SK-N-SH treated with all-trans-retinoic acid at 6 μM for 48 hours (cell line): Measurements from ENCODE around the gene RFWD3.
A peak's percentile ranks its signal among the peaks of the same experiment; 100 is the strongest.

ENCODE experiments used
- ATAC-seq: fragments of 200-7000 bp; cut with Tn5 transposase; 3 replicates; pipeline ENCODE4 v1.9.1; 2020; ENCODE audit warnings: mild to moderate bottlenecking, moderate library complexity
- ARNTL ChIP-seq: fragments of 450-650 bp; formaldehyde crosslinking; IDR thresholded peaks from 2 replicates; pipeline ENCODE4 v1.5.0; 2020; ENCODE audit warnings: low read depth, mild to moderate bottlenecking, moderate library complexity, borderline replicate concordance
- BACH2 ChIP-seq: fragments of 250-450 bp; sonication (Bioruptor Pico); IDR thresholded peaks from 2 replicates; pipeline ENCODE4 v1.9.0; 2021; ENCODE audit warnings: mild to moderate bottlenecking, borderline replicate concordance
- CSDC2 ChIP-seq: fragments of 250-450 bp; sonication (Bioruptor Pico); IDR thresholded peaks from 2 replicates; pipeline ENCODE4 v1.5.0; 2020; ENCODE audit warnings: mild to moderate bottlenecking, moderate library complexity
- ESRRG ChIP-seq: fragments of 250-450 bp; sonication (Bioruptor Pico); IDR thresholded peaks from 2 replicates; pipeline ENCODE4 v1.6.1; 2021; ENCODE audit warnings: mild to moderate bottlenecking
- PPARA ChIP-seq: fragments of 250-450 bp; sonication (Bioruptor Pico); IDR thresholded peaks from 2 replicates; pipeline ENCODE4 v1.5.0; 2020; ENCODE audit warnings: mild to moderate bottlenecking, borderline replicate concordance
- RARB ChIP-seq: fragments of 250-450 bp; sonication (Bioruptor Pico); IDR thresholded peaks from 2 replicates; pipeline ENCODE4 v1.8.0; 2021; ENCODE audit warnings: mild to moderate bottlenecking, moderate library complexity
- TCF4 ChIP-seq: fragments of 250-450 bp; sonication (Bioruptor Pico); IDR thresholded peaks from 2 replicates; pipeline ENCODE4 v1.8.0; 2021; ENCODE audit warnings: mild to moderate bottlenecking, moderate library complexity, borderline replicate concordance
- ZC3H10 ChIP-seq: fragments of 250-450 bp; sonication (Bioruptor Pico); IDR thresholded peaks from 2 replicates; pipeline ENCODE4 v1.5.1; 2021; ENCODE audit warnings: mild to moderate bottlenecking, moderate library complexity
- ZFP30 ChIP-seq: fragments of 450-650 bp; formaldehyde crosslinking; IDR thresholded peaks from 2 replicates; pipeline ENCODE4 v1.5.0; 2022; ENCODE audit warnings: mild to moderate bottlenecking, moderate library complexity
- ZNF565 ChIP-seq: fragments of 450-650 bp; formaldehyde crosslinking; conservative IDR thresholded peaks from 2 replicates; pipeline ENCODE4 v1.5.0; 2020; ENCODE audit warnings: low read depth, mild to moderate bottlenecking, moderate library complexity
- ZNF70 ChIP-seq: fragments of 450-650 bp; formaldehyde crosslinking; IDR thresholded peaks from 2 replicates; pipeline ENCODE4 v1.5.0; 2020; ENCODE audit warnings: mild to moderate bottlenecking, moderate library complexity
- ZNF8 ChIP-seq: fragments of 450-650 bp; formaldehyde crosslinking; IDR thresholded peaks from 2 replicates; pipeline ENCODE4 v1.5.0; 2020; ENCODE audit warnings: mild to moderate bottlenecking, moderate library complexity
- TF ChIP-seq, protein P1 (sequence below): fragments of 250-450 bp; sonication (Bioruptor Pico); IDR thresholded peaks from 2 replicates; pipeline ENCODE4 v1.5.1; 2021; ENCODE audit warnings: mild to moderate bottlenecking, moderate library complexity
- TF ChIP-seq, protein P2 (sequence below): fragments of 250-450 bp; sonication (Bioruptor Pico); IDR thresholded peaks from 2 replicates; pipeline ENCODE4 v1.8.0; 2021; ENCODE audit warnings: low read depth, mild to moderate bottlenecking, moderate library complexity, borderline replicate concordance
- TF ChIP-seq, protein P3 (sequence below): fragments of 250-450 bp; sonication (Bioruptor Pico); IDR thresholded peaks from 2 replicates; pipeline ENCODE4 v1.8.0; 2020; ENCODE audit warnings: mild to moderate bottlenecking, moderate library complexity, borderline replicate concordance
- TF ChIP-seq, protein P4 (sequence below): fragments of 250-450 bp; sonication (Bioruptor Pico); IDR thresholded peaks from 2 replicates; pipeline ENCODE4 v1.5.1; 2020; ENCODE audit warnings: low read depth, mild to moderate bottlenecking, moderate library complexity
- TF ChIP-seq, protein P5 (sequence below): fragments of 250-450 bp; sonication (Bioruptor Pico); IDR thresholded peaks from 2 replicates; pipeline ENCODE4 v1.5.0; 2020; ENCODE audit warnings: mild to moderate bottlenecking, moderate library complexity

Gene RFWD3, protein sequence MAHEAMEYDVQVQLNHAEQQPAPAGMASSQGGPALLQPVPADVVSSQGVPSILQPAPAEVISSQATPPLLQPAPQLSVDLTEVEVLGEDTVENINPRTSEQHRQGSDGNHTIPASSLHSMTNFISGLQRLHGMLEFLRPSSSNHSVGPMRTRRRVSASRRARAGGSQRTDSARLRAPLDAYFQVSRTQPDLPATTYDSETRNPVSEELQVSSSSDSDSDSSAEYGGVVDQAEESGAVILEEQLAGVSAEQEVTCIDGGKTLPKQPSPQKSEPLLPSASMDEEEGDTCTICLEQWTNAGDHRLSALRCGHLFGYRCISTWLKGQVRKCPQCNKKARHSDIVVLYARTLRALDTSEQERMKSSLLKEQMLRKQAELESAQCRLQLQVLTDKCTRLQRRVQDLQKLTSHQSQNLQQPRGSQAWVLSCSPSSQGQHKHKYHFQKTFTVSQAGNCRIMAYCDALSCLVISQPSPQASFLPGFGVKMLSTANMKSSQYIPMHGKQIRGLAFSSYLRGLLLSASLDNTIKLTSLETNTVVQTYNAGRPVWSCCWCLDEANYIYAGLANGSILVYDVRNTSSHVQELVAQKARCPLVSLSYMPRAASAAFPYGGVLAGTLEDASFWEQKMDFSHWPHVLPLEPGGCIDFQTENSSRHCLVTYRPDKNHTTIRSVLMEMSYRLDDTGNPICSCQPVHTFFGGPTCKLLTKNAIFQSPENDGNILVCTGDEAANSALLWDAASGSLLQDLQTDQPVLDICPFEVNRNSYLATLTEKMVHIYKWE

DNA sequence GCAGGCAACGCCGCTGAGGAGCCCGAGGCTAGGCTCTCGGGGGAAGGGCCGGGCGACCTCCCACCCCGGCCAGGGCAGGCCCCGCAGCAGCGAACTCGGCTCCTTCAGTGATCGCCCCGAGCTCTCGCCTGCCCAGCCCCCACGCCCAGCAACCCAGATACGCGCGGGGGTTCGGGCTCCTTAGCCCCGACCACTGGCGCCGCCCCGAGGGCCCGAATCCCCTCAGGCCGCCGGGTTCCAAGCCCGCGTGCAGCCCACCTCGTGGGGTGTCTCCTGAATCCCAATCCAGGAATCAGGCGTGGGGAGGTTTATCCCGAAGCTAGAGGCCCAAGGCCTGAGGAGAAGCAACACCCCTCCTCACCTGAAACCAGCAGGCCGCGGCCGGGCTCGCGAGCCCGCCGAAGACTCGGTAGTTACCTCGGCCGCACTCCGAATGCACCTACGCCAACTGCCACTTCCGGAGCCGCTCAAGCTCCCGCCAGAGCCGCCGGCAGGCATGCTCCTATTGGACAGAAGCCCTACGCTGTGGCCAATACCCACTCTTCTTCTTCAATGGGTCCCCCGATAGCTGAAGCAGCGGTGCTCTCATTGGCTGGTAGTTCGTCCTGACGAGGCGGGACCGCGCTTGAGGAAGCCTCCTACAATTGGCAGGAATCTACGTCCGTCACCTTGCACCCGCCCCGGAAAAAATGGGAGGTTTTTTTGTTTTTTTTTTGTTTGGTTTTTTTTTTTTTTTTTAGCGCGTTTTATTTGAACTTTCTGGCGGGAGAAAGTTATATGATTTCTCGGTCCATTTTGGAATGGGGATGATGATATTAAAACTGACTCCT lies at the start of gene RFWD3:
Gene RFWD3 (minus strand): TSS at position 453 of the 830 bp plus-strand sequence. CDS start 5,428 bp downstream, outside the sequence.
- TF ChIP-seq CSDC2 (no peak), ZNF8 (CRISPR knock-in tag) (no peak), BACH2 (CRISPR knock-in tag) (no peak), PPARA (no peak), RARB (CRISPR knock-in tag) (no peak), ZNF565 (CRISPR knock-in tag) (no peak), ZC3H10 (CRISPR knock-in tag) (no peak), TCF4 (no peak), ESRRG (CRISPR knock-in tag) (no peak), ARNTL (CRISPR knock-in tag) (no peak), ZFP30 (no peak)
- TF ChIP-seq, protein P1, sequence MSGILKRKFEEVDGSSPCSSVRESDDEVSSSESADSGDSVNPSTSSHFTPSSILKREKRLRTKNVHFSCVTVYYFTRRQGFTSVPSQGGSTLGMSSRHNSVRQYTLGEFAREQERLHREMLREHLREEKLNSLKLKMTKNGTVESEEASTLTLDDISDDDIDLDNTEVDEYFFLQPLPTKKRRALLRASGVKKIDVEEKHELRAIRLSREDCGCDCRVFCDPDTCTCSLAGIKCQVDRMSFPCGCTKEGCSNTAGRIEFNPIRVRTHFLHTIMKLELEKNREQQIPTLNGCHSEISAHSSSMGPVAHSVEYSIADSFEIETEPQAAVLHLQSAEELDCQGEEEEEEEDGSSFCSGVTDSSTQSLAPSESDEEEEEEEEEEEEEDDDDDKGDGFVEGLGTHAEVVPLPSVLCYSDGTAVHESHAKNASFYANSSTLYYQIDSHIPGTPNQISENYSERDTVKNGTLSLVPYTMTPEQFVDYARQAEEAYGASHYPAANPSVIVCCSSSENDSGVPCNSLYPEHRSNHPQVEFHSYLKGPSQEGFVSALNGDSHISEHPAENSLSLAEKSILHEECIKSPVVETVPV (CRISPR knock-in tag) = no peak
- TF ChIP-seq, protein P2, sequence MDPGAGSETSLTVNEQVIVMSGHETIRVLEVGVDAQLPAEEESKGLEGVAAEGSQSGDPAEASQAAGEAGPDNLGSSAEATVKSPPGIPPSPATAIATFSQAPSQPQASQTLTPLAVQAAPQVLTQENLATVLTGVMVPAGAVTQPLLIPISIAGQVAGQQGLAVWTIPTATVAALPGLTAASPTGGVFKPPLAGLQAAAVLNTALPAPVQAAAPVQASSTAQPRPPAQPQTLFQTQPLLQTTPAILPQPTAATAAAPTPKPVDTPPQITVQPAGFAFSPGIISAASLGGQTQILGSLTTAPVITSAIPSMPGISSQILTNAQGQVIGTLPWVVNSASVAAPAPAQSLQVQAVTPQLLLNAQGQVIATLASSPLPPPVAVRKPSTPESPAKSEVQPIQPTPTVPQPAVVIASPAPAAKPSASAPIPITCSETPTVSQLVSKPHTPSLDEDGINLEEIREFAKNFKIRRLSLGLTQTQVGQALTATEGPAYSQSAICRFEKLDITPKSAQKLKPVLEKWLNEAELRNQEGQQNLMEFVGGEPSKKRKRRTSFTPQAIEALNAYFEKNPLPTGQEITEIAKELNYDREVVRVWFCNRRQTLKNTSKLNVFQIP (CRISPR knock-in tag) = no peak
- TF ChIP-seq, protein P3, sequence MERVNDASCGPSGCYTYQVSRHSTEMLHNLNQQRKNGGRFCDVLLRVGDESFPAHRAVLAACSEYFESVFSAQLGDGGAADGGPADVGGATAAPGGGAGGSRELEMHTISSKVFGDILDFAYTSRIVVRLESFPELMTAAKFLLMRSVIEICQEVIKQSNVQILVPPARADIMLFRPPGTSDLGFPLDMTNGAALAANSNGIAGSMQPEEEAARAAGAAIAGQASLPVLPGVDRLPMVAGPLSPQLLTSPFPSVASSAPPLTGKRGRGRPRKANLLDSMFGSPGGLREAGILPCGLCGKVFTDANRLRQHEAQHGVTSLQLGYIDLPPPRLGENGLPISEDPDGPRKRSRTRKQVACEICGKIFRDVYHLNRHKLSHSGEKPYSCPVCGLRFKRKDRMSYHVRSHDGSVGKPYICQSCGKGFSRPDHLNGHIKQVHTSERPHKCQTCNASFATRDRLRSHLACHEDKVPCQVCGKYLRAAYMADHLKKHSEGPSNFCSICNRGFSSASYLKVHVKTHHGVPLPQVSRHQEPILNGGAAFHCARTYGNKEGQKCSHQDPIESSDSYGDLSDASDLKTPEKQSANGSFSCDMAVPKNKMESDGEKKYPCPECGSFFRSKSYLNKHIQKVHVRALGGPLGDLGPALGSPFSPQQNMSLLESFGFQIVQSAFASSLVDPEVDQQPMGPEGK (CRISPR knock-in tag) = no peak
- TF ChIP-seq, protein P4, sequence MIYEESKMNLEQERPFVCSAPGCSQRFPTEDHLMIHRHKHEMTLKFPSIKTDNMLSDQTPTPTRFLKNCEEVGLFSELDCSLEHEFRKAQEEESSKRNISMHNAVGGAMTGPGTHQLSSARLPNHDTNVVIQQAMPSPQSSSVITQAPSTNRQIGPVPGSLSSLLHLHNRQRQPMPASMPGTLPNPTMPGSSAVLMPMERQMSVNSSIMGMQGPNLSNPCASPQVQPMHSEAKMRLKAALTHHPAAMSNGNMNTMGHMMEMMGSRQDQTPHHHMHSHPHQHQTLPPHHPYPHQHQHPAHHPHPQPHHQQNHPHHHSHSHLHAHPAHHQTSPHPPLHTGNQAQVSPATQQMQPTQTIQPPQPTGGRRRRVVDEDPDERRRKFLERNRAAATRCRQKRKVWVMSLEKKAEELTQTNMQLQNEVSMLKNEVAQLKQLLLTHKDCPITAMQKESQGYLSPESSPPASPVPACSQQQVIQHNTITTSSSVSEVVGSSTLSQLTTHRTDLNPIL (CRISPR knock-in tag) = no peak
- TF ChIP-seq, all 23 proteins: peak for 0
- ATAC-seq = peak; percentile 100

DNA sequence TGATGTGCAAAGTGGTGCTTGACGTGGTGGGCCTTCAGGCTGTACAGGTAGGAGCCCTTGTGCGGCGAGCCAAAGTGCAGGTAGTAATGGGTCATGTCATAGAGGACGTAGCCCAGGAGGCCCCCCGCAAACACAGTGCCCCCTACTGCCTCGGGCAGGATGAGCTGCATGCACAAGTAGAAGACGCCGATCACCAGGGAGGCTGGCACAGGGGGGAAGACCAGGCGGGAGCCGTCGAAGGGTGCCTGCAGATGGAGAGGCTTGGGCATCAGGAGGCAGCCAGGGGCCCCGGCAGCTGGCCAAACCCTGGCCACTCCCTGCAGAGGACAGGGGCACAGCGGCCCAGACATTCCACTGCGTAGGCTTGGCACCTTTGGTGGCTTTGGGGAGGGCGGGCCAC lies 49.7 kb upstream of the RFWD3 start:
- ATAC-seq = no peak
- TF ChIP-seq ZNF8 (CRISPR knock-in tag) (no peak), ZNF70 (CRISPR knock-in tag) (peak; percentile 24; the same call in 1 of the 2 replicates), PPARA (no peak), BACH2 (CRISPR knock-in tag) (no peak)
- TF ChIP-seq, protein P3 (CRISPR knock-in tag) = no peak

DNA sequence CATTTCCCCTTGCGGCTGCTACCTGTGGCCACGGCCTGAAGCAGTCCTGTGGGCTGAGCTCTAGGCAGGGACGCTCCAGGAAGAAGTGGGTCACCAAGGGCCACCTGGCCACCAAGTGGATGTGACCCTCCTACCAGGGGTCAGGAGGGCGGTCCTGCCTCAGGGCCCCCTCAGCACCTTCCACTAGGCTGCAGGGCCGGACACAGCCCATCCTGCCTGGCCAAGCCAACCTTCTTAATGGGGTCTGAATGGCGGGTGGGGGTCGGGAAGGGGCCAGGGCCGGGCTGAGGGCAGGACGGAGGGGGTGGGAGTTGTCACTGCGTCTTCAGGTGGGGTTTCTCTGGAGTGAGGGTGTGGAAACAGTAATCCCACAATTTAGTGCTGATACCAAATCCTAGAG lies 47.2 kb upstream of the RFWD3 start:
- ATAC-seq = no peak
- no peak for TF ChIP-seq CSDC2
- TF ChIP-seq, protein P5, sequence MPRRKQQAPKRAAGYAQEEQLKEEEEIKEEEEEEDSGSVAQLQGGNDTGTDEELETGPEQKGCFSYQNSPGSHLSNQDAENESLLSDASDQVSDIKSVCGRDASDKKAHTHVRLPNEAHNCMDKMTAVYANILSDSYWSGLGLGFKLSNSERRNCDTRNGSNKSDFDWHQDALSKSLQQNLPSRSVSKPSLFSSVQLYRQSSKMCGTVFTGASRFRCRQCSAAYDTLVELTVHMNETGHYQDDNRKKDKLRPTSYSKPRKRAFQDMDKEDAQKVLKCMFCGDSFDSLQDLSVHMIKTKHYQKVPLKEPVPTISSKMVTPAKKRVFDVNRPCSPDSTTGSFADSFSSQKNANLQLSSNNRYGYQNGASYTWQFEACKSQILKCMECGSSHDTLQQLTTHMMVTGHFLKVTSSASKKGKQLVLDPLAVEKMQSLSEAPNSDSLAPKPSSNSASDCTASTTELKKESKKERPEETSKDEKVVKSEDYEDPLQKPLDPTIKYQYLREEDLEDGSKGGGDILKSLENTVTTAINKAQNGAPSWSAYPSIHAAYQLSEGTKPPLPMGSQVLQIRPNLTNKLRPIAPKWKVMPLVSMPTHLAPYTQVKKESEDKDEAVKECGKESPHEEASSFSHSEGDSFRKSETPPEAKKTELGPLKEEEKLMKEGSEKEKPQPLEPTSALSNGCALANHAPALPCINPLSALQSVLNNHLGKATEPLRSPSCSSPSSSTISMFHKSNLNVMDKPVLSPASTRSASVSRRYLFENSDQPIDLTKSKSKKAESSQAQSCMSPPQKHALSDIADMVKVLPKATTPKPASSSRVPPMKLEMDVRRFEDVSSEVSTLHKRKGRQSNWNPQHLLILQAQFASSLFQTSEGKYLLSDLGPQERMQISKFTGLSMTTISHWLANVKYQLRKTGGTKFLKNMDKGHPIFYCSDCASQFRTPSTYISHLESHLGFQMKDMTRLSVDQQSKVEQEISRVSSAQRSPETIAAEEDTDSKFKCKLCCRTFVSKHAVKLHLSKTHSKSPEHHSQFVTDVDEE (CRISPR knock-in tag) = no peak
- TF ChIP-seq, protein P3 (CRISPR knock-in tag) = no peak
- TF ChIP-seq ZNF565 (CRISPR knock-in tag) = no peak
- TF ChIP-seq TCF4 = no peak
- TF ChIP-seq, protein P2 (CRISPR knock-in tag) = no peak
- TF ChIP-seq ZNF70 (CRISPR knock-in tag) = no peak
